Sigmoid colon (tissue), 4 donors: ENCODE measurements around the gene YTHDF1.

Source experiments
- CTCF ChIP-seq, 4 experiments: fragments of 450-650 bp in 3 of 4; fragments of 200-600 bp in 1 of 4; IDR thresholded peaks; one replicate each; pipeline ENCODE4 v1.5.1; 2016 to 2019; ENCODE audit warnings: antibody characterized with exemption in 4 of 4, mild to moderate bottlenecking in 3 of 4, moderate library complexity in 2 of 4
- EP300 ChIP-seq, 4 donors: sonication (generic); formaldehyde crosslinking; IDR thresholded peaks; one replicate each; pipeline ENCODE4 v1.6.1; 2017; ENCODE audit warnings: antibody characterized with exemption in 4 of 4
- POLR2A ChIP-seq, 2 donors: fragments of 450-650 bp; IDR thresholded peaks; one replicate each; pipeline ENCODE4 v1.6.1; 2016; ENCODE audit warnings: antibody characterized with exemption in 2 of 2, mild to moderate bottlenecking in 2 of 2, moderate library complexity in 2 of 2
- POLR2AphosphoS5 ChIP-seq, 4 donors: sonication (generic); formaldehyde crosslinking; IDR thresholded peaks; one replicate each; pipeline ENCODE4 v1.6.1; 2017; ENCODE audit warnings: antibody characterized with exemption in 4 of 4

DNA sequence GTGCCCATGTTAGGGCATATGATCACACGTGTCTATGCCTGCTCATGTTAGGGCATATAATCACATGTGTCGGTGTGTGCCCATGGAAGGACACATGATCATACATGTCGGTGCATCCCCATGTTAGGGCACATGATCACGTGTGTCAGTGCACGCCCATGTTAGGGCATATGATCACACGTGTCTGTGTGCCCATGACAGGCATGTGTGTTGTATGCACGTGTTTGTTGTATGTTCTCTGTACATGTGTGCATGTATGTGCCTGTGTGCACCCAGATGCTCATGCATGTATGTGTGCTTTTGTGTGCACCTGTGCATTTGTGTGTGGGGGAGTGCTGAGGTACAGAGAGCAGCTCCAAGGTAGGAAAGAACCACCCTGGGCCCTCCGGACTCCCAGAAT, 29.8 kb downstream of the YTHDF1 start:
- no peak for TF ChIP-seq CTCF (IDR thresholded peaks at IDR 0.05)
- no peak for TF ChIP-seq POLR2A (IDR thresholded peaks at IDR 0.05)
- no peak for TF ChIP-seq EP300 (IDR thresholded peaks at IDR 0.05)
- TF ChIP-seq POLR2AphosphoS5 (IDR thresholded peaks at IDR 0.05), result no peak
